Measurements from ENCODE around the gene ADGRG1. TPM values are rescaled to one million over a fixed set of nuclear protein-coding genes. Genes with fewer than 3 reads are reported as not detected.
A peak's percentile ranks its signal among the peaks of the same experiment; 100 is the strongest.

ADGRG1 gene
- total RNA-seq, 1 experiment from 2014 or later: 131 TPM

DNA sequence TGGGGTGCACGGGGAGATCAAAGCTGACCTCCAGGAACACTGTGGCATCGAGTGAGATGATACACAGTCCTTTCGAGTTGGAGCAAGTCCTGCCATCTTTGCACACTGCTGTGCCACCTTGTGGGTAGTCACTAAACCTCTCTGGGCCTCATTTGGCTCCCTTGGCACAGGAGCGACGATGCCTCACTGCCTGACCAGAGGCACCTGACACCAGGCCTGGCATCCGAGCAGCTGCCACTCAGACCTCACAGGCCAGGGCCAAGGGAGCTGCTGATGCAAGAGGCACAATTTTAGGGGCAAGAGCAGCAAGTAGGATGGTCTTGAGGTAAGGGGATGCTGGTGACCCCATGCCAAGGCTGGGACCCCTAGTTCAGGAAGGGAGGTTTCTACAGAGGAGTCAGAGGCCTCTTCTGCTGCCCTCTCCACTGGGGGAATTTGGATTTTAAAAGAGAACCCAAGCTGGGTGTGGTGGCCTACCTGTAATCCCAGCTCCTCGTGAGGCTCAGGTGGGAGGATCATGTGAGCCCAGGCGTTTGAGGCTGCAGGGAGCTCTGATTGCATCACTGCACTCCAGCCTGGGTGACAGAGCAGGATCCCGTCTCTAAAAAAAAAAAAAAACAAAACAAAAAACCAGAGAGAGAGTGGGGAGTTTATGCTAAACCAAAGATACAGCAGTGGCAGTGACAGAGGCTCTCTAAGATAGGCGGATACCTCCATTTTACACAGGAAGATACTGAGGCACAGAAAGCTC, 6.7 kb upstream of the ADGRG1 start:
- POLR2A ChIA-PET (ENCODE audit: unreplicated experiment): interaction anchor here (0.6 kb wide), 2 partner anchors 507 to 773 kb away, joined by 6 to 16 read pairs; no protein-coding TSS in a partner anchor
- no peaks in the 10 kb centered on the region for H3K9me3 ChIP-seq (ENCODE audit: insufficient read depth, low read depth)
- peaks cover 88% of the 10 kb centered on the region for H3K4me1 ChIP-seq (replicated peaks; ENCODE audit: insufficient read depth)
- peak; percentile 56 to 74 for DNase-seq
- peaks cover 59% of the 10 kb centered on the region for H3K79me2 ChIP-seq (ENCODE audit: low read depth)
- intact Hi-C loops (cut with micrococcal nuclease; ENCODE audit: unreplicated experiment): loop anchor here (2.0 to 5.0 kb wide), 3 partner anchors 21 to 196 kb away; no protein-coding TSS in a partner anchor
- no peaks in the 10 kb centered on the region for H3K36me3 ChIP-seq (ENCODE audit: low read depth)
- H3K9me2 ChIP-seq (ENCODE audit: insufficient read depth): no peaks in the 10 kb centered on the region
- H3K27me3 ChIP-seq (ENCODE audit: insufficient read depth, low read depth): no peaks in the 10 kb centered on the region
- H3K27ac ChIP-seq: peak overlapping the region; percentile 92
- CTCF ChIA-PET: interaction anchor here (0.7 to 0.8 kb wide), 3 partner anchors 14 to 35 kb away, joined by 3 to 7 read pairs (median 4); no protein-coding TSS in a partner anchor
- no peak for TF ChIP-seq EZH2 (IDR thresholded peaks at IDR 0.05; ENCODE audit: low read depth)
- TF ChIP-seq, protein P1, sequence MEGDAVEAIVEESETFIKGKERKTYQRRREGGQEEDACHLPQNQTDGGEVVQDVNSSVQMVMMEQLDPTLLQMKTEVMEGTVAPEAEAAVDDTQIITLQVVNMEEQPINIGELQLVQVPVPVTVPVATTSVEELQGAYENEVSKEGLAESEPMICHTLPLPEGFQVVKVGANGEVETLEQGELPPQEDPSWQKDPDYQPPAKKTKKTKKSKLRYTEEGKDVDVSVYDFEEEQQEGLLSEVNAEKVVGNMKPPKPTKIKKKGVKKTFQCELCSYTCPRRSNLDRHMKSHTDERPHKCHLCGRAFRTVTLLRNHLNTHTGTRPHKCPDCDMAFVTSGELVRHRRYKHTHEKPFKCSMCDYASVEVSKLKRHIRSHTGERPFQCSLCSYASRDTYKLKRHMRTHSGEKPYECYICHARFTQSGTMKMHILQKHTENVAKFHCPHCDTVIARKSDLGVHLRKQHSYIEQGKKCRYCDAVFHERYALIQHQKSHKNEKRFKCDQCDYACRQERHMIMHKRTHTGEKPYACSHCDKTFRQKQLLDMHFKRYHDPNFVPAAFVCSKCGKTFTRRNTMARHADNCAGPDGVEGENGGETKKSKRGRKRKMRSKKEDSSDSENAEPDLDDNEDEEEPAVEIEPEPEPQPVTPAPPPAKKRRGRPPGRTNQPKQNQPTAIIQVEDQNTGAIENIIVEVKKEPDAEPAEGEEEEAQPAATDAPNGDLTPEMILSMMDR (conservative IDR thresholded peaks at IDR 0.05): no peak
- peak overlapping the region; percentile 90 for H3K4me2 ChIP-seq
- no peaks in the 10 kb centered on the region for H4K20me1 ChIP-seq (ENCODE audit: insufficient read depth)
- BruUV-seq (replicated peaks): no TSS peak
- peak overlapping the region; percentile 76 for H3K4me3 ChIP-seq
- no peak overlapping the region for H2AFZ ChIP-seq
- H3F3A ChIP-seq (ENCODE audit: insufficient read depth, low read depth): peaks cover 76% of the 10 kb centered on the region

DNA sequence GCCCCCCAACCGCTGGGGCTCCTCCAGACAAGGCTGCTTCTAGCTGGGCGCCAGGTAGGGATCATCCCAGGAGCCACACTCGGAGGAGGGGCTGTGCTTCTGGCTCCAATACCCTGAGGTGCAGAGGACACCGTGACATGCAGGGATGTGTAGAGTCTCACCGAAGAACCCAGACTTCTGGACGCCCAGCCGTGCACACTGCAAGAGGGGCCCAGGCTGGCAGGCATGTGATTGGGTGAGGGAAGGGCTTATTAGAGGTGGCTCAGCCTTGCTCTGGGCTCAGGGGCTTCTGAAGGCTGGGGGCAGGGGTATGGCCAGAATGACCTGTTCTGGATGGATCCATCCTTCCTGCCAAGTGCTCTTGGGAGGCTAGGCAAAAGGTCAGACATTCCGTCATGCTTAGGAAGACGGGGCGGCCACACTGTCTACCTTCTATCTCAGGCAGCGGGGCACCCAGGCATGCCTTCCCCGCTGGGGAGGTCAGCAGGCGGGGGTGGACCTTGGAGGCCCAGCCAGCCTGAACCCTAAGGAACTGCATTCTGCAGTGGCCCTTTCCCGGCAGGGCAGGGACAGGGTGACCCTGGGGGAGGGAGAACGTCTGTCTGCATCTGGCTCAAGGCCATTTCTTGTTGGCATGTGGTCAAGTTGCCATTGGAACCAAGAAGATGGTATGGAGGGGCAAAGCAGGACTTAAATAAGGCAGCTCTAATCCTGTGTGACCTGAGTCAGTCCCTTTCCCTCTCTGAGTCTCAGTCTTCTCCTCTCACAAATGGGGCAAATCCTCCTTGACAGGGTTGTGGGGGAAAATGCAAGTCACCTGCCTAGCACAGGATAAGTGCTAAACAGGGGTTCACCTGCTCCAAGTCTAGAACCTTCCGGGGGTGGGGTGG, 5.8 kb upstream of the ADGRG1 start:
- peak overlapping the region; percentile 92 for H3K27ac ChIP-seq
- H3K79me2 ChIP-seq (ENCODE audit: low read depth): peaks cover 63% of the 10 kb centered on the region
- no peaks in the 10 kb centered on the region for H3K9me3 ChIP-seq (ENCODE audit: insufficient read depth, low read depth)
- BruUV-seq (replicated peaks): TSS peak; percentile 60
- H4K20me1 ChIP-seq (ENCODE audit: insufficient read depth): no peaks in the 10 kb centered on the region
- no peaks in the 10 kb centered on the region for H3K27me3 ChIP-seq (ENCODE audit: insufficient read depth, low read depth)
- no peak overlapping the region for H2AFZ ChIP-seq
- intact Hi-C loops (cut with micrococcal nuclease; ENCODE audit: unreplicated experiment): loop anchor here (1.0 to 5.0 kb wide), 4 partner anchors 21 to 195 kb away; no protein-coding TSS in a partner anchor
- no peaks in the 10 kb centered on the region for H3K36me3 ChIP-seq (ENCODE audit: low read depth)
- peaks cover 88% of the 10 kb centered on the region for H3K4me1 ChIP-seq (replicated peaks; ENCODE audit: insufficient read depth)
- H3F3A ChIP-seq (ENCODE audit: insufficient read depth, low read depth): peaks cover 80% of the 10 kb centered on the region
- H3K9me2 ChIP-seq (ENCODE audit: insufficient read depth): no peaks in the 10 kb centered on the region
- DNase-seq: peak in 1 of 2 experiments; percentile 54
- peak overlapping the region; percentile 44; the same call in 1 of the 2 replicates for H3K4me3 ChIP-seq
- peak overlapping the region; percentile 90 for H3K4me2 ChIP-seq
- TF ChIP-seq, protein P1 (conservative IDR thresholded peaks at IDR 0.05): no peak
- TF ChIP-seq EZH2 (IDR thresholded peaks at IDR 0.05; ENCODE audit: low read depth): no peak
- ChIA-PET POLR2A (ENCODE audit: unreplicated experiment) (interaction anchor here (0.6 to 0.7 kb wide), 4 partner anchors 21 to 810 kb away, joined by 3 to 7 read pairs (median 4); no protein-coding TSS in a partner anchor), CTCF (interaction anchor here (0.8 to 1.3 kb wide), 4 partner anchors 21 to 45 kb away, joined by 3 to 4 read pairs (median 4); partner anchors contain the start of gene ADGRG3)
